ENCODE results near the gene CCDC24.

DNA sequence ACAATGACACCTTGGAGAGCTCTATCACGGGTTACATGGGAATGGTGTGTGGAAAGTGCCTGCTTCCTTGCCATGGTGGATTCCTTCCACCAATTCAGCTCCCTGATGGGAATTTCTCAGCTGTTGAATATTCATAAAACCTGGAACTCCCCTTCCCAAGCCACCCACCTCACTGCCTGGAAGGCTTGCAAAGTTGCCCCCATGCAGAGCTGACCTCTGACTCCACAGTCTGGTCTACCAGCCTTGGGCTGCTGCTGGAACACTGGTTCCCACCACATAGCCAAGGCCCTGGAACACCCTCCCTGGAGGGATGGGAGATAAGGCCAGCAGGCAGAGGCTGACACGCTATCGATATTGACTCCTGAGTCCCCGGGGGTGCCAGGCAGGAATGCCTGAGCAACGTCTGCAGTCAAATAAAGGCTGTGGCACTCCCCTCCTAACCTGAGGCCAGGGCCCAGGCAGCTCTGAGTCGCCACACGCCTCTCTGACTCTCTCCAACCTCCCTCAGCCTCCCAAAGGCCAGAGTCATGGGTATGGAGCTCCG lies 8.8 kb downstream of the CCDC24 start:
- TF ChIP-seq, protein P1, sequence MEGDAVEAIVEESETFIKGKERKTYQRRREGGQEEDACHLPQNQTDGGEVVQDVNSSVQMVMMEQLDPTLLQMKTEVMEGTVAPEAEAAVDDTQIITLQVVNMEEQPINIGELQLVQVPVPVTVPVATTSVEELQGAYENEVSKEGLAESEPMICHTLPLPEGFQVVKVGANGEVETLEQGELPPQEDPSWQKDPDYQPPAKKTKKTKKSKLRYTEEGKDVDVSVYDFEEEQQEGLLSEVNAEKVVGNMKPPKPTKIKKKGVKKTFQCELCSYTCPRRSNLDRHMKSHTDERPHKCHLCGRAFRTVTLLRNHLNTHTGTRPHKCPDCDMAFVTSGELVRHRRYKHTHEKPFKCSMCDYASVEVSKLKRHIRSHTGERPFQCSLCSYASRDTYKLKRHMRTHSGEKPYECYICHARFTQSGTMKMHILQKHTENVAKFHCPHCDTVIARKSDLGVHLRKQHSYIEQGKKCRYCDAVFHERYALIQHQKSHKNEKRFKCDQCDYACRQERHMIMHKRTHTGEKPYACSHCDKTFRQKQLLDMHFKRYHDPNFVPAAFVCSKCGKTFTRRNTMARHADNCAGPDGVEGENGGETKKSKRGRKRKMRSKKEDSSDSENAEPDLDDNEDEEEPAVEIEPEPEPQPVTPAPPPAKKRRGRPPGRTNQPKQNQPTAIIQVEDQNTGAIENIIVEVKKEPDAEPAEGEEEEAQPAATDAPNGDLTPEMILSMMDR (IDR thresholded peaks at IDR 0.05): no peak
- TF ChIP-seq POLR2A (IDR thresholded peaks at IDR 0.05): no peak
- TF ChIP-seq POLR2AphosphoS5 (IDR thresholded peaks at IDR 0.05): no peak

Measured in suprapubic skin (tissue), 4 donors.